ENCODE results near the gene GPX4. TPM values are rescaled to one million over a fixed set of nuclear protein-coding genes. Genes with fewer than 3 reads are reported as not detected.

The GPX4 gene
- total and polyA plus RNA-seq, 8 donors, result 90.0 to 710 (median 348) TPM

DNA sequence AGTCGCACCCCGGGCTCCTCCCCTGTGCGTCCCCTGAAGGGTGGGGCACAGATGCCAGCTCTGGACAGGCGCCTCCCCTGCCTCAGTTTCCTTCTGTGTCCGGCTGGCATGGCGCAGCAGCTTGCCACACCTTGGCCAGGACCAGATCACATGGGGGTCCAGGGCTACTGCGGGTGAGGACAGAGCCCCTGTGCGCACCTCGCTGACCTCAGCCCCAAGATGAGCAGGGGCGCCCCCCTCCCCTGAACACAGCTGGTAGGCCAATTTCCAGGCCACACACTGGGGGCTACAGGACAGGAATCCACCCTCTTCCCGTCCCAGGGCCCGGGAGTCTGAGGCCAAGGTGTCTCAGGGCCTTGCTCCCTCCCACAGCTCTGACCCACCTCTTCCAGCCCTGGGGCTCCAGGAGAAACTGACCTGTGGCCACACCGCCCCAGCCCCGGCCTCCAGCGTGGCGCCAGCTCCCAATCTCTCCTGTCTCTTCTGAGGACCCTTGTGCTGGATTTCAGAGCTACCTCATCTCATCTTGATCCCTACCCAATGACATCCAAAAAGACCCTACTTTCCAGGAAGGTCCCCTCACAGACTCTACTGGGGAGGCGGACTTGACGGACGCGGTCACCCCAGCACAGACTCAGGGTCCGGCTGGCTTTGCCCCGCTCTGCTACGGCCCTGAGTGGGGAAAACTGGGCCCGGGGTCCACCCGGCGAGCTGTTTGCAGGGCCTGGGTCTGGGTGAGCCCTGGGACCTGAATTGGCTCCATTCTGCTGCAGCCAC lies 42.0 kb downstream of the GPX4 start:
- Histone ChIP-seq H3K4me1 (peaks cover 0 to 9% (median 5%) of the 10 kb centered on the region in 4 donors), H3K27me3 (no peaks in the 10 kb centered on the region), H3K36me3 (peaks cover 29 to 86% (median 83%) of the 10 kb centered on the region in 4 donors), H3K27ac (no peak overlapping the region), H3K9me3 (no peaks in the 10 kb centered on the region), H3K4me3 (no peak overlapping the region)
- no peak for DNase-seq
- 92 to 97% (median 93%) methylated on average over 19 to 26 of the region's 26 CpGs for WGBS, 5 donors
- intact Hi-C loops (cut with DNase I; ENCODE audit: low total_unique reads), result no loop called here
- no peak for TF ChIP-seq POLR2A (IDR thresholded peaks at IDR 0.05)
- TF ChIP-seq EP300 (IDR thresholded peaks at IDR 0.05), result no peak
- no peak for TF ChIP-seq POLR2AphosphoS5 (IDR thresholded peaks at IDR 0.05)
- TF ChIP-seq, protein P1, sequence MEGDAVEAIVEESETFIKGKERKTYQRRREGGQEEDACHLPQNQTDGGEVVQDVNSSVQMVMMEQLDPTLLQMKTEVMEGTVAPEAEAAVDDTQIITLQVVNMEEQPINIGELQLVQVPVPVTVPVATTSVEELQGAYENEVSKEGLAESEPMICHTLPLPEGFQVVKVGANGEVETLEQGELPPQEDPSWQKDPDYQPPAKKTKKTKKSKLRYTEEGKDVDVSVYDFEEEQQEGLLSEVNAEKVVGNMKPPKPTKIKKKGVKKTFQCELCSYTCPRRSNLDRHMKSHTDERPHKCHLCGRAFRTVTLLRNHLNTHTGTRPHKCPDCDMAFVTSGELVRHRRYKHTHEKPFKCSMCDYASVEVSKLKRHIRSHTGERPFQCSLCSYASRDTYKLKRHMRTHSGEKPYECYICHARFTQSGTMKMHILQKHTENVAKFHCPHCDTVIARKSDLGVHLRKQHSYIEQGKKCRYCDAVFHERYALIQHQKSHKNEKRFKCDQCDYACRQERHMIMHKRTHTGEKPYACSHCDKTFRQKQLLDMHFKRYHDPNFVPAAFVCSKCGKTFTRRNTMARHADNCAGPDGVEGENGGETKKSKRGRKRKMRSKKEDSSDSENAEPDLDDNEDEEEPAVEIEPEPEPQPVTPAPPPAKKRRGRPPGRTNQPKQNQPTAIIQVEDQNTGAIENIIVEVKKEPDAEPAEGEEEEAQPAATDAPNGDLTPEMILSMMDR (IDR thresholded peaks at IDR 0.05), result no peak

DNA sequence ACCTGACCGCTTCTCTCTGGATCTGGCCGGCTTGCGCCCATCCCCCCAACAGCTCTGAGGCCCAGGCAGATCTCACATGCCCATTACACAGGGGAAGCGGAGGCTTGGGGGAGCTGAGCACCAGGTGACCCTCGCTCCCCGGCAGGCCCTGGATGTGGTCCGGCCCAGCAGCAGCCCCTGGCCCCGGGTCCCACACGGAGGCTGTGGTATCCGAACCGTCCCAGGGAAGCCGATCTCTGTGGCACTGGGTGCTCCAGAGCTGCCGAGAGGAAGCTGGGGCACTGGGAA lies 42.6 kb downstream of the GPX4 start:
- TF ChIP-seq POLR2A (IDR thresholded peaks at IDR 0.05) (no peak), POLR2AphosphoS5 (IDR thresholded peaks at IDR 0.05) (no peak), EP300 (IDR thresholded peaks at IDR 0.05) (no peak)
- TF ChIP-seq, protein P1 (IDR thresholded peaks at IDR 0.05), result no peak
- H3K9me3 ChIP-seq, result no peaks in the 10 kb centered on the region
- DNase-seq, result no peak
- H3K27me3 ChIP-seq, result no peaks in the 10 kb centered on the region
- intact Hi-C loops (cut with DNase I; ENCODE audit: low total_unique reads), result no loop called here
- no peak overlapping the region for H3K4me3 ChIP-seq
- no peak overlapping the region for H3K27ac ChIP-seq
- peaks cover 0 to 13% (median 8%) of the 10 kb centered on the region in 4 donors for H3K4me1 ChIP-seq
- 84 to 93% (median 88%) methylated on average over 9 to 13 of the region's 13 CpGs for WGBS, 5 donors
- peaks cover 33 to 87% (median 84%) of the 10 kb centered on the region in 4 donors for H3K36me3 ChIP-seq

DNA sequence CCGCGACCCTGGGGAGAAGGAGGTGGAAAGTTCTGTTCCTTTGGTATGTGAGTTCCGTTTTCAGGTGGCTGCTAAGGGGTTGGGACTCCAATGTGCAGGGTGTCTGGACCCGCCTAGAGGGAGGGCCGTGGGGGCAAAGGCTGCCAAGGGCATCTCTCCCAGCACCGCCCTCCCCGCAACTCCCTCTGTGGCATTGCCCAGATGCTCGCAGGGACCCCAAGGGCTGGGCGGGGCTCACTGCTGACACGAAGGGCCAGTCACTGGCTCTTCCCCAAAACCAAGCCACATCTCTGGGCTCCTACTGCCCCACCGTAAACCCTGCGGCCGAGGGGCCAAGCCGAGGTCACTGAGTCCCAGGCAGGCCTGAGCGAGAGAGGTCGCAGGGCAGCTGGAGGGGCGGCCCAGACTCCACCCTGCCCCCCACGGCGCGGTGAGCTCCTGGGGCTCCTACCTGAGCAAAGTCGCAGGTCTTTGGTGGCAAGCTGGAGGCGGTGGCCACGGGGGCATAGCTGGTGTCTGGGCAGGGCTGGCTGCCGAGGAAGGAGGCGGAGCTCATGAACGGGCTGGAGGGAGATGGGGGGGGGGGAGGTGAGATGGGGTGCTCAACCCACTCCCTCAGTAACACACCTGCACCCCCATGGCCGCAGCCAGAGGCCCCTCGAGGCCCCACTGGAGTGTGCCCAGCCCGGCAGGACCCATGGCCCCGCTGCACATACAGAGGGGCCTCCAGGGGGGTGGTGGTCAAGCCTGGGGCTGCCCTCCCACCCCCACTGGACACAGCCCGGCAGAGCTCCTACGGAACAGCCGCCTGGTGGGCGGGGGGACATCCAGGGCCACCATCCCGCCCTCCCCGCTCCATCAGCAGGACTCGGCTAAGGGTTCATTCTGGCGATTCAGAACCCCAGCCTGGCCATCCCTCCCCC lies 43.3 kb downstream of the GPX4 start:
- peaks cover 33 to 90% (median 88%) of the 10 kb centered on the region in 4 donors for H3K36me3 ChIP-seq
- 80 to 96% (median 86%) methylated on average over 24 to 38 of the region's 38 CpGs for WGBS, 5 donors

More for the DNA sequence above, 43.3 kb downstream of the GPX4 start:
- intact Hi-C loops (cut with DNase I; ENCODE audit: low total_unique reads), result no loop called here
- Histone ChIP-seq H3K4me3 (no peak overlapping the region), H3K9me3 (no peaks in the 10 kb centered on the region), H3K4me1 (peaks cover 0 to 20% (median 8%) of the 10 kb centered on the region in 4 donors), H3K27me3 (no peaks in the 10 kb centered on the region), H3K27ac (no peak overlapping the region)
- DNase-seq, result no peak
- no peak for TF ChIP-seq POLR2AphosphoS5 (IDR thresholded peaks at IDR 0.05)
- no peak for TF ChIP-seq POLR2A (IDR thresholded peaks at IDR 0.05)
- TF ChIP-seq, protein P1 (IDR thresholded peaks at IDR 0.05), result no peak
- TF ChIP-seq EP300 (IDR thresholded peaks at IDR 0.05), result no peak

All from stomach (tissue), 9 donors.